Stimulated activated CD8-positive, alpha-beta memory T cell treated with anti-CD3 and anti-CD28 coated beads, Interleukin-12 subunit alpha, Interleukin-12 subunit beta, amount 100 ng/mL, for 1 hour (primary cell): Measurements from ENCODE around the gene SNX27.

Experiments used
- DNase-seq: peaks from one replicate; pipeline ENCODE4 v3.0.0-alpha.2; 2020; ENCODE audit warnings: low read depth

Gene SNX27

DNA sequence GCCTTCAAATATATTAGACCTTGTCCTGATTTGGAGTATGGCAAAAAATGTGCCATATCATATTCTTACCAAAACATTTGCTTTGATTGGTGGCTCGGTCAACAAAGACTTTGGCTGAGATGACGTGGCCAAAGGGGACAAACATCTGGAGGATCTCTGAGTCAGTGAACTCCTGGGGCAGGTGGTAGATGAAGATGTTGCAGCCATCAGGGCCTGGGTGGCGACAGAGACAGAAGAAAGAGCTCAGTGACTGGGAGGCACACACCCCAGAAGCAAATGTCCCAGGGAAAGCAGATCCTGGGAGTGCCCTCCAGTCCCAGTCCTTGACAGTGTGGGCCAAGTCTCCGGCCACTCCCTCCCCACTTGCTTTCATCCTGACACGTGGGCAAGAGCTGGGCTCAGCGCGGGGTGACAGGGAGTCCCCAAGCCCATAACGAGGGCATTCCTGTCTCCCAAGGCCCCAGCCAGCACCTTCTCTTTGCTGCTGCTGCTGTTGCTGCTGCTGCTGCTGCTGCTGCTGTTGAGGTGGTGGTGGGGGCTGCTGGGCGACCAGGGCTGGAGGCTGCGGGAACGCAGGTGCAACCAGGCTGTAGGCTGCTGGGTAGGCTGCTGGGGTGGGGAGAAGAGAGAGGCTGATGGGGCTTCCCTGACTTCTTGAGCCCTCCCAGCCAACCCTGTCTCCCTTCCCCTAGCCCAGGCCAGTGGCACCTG lies 94.1 kb downstream of the SNX27 start:
- DNase-seq = no peak

GRCh38 chr1:151706464-151707415 lies 94.9 kb downstream of the SNX27 start:
- no peak for DNase-seq

GRCh38 chr1:151707541-151708065 lies 95.8 kb downstream of the SNX27 start:
- no peak for DNase-seq

GRCh38 chr1:151708891-151709290 lies 97.0 kb downstream of the SNX27 start:
- DNase-seq = no peak

DNA sequence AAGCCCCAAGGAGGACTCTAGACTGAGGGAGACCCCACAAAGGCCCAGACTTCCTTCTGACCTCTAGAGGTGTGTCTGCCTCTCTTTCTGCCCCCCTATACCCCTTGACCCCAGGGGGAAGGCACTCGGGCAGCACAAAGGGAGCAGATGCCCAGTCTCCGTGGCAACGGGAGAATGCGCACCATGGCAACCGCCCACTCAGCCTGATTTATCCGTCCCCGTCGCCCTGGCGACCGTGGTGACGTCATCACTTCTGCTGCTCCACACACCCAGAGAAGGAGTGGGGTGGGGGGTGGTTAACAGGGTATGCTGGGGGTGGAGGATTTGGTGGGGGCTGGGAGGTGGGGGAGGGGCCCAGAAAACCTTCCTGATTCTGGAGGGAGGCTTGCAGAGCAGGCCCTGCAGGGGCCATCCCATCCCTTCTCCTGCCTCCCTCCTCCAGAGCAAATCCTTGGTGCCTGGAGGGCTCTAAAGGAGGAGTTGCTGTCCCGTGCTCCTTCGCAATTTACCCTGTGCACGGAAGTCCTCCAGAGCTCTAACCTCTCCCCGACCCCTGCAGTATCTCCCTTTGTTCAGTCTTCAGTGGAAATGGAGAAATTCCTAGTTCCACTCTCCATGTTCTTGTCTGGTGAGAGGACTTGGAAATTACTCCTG lies 98.5 kb downstream of the SNX27 start:
- DNase-seq = no peak

DNA sequence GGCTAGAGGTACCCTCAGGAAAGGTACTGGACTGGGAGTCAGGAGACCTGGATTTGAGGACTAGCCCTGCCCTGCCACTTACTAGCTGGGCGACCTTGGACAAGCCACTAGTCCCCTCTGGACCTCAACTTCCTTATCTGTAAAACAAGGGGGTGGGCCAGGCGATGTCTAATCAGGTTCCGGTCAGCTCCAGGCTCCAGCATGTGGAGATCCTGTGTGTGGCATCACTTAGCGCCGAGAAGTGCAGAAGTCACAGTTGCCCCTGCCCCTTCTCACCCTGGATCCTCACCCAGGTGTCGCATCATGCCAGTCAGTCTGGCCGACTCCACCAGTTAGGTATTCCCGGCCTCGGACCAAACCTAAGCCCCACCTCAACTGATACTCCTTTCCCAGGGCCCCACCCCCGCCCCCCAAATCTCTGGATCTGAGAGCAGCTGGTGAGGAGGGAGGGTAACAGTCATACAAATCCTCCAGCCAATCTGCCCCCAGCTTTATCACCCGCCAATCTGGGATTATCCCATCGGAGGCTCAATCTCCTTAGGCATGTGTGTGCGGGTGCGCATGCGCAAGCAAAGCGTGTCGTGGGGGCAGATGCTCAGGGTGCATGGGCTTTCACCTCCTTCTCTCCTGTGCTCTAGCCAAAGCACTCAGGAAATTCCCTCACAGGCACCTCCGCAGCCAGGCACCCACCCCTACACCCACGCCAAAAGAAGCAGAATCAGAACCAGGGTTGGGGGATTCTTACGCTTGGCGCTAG lies 99.4 kb downstream of the SNX27 start:
- no peak for DNase-seq

GRCh38 chr1:151711951-151712350 lies 100.1 kb downstream of the SNX27 start:
- no peak for DNase-seq

GRCh38 chr1:151713044-151713443 lies 101.2 kb downstream of the SNX27 start:
- DNase-seq = no peak

DNA sequence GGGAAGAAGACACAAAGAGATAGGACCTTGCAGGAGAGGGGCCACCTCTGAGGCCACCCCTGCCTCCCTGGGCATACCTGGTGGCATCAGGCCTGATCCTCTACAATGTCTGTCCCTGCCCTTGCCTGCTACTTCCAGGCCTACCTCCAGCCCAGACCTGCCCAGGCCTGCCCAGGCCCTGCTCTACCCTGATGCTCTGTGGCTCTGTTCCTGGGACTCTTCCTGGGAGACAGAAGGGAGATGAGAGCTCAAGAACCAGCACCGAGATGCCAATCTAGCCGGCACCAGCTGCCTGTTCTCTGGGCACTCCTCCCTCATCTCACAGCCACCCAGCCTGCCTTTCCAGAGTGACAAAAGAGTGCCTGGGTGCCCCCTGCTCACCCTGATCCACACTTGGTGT lies 102.0 kb downstream of the SNX27 start:
- no peak for DNase-seq

DNA sequence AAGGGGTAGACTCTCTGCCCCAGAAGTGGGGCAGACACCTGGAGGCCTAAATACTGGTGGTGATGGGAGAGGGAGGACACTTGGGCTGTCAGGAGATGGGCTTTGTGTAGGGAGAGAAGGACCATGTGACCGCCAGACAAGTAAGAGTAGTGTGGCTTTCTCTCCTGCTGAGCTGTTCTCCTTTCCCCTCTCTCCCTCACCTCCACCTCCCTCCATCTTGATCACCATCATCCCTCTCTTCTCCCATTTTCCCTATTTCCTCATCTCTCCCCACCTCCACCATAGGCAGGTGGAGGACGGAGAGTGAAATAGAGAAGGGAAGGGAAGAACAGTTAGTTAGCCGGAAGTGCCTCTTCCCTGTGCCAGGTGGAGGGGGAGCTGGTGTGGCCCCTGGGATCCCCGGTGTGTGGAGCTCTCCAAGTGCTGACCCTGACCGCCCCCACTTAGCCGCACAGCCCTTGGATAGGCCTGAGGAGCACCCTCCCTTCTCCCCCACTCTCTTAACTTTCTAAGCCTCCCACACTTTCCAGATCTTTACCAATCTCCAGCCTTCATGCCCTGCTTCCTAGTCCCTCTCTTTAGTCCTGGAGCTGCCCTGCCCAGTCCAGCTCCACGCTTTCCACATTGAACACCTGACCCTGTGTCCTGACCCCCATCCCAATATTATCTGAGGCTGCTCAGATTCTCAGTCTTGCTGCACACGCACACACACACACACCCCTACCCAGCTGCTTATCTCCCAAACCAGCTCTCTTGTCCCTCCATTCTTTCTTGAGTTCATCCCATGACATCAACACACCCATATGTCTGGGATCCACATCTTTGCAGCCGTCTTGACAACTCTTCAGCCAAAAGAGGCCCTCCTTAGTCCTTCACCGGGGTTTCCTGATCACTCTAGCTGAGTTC lies 103.2 kb downstream of the SNX27 start:
- DNase-seq = no peak

DNA sequence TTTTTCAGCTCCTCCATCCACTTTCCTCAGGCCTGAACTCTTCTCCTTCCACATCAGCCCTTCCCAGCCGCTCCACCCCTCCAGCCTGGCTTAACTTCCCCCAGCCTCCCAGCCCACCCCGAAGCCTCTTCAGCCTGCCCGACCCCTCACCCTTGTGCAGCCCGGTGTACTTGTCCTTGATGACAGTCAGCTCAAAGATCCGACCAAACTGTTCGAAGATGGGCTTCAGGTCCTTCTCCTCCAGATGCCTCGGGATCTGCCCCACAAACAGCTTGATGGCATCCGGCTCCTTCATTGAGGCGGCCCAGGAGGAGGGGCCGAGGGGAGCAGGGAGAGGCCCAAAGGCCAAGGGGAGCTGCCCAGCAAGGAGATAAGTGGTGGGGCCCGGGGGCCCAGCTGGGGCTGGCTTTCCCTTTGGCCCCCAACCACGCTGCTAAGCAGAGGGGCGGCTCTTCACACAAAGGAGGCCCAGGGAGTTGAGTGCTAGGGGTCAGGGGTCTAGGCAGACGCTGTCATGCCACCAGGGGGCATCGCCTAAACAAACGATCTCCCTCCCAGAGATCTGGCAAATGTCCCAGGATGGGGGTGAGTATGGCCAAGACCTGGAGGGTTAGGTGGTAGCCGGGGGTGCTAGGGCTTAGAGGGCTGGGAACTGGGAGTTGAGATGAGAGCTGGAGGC lies 104.0 kb downstream of the SNX27 start:
- DNase-seq = no peak

- DNase-seq = no peak
These were observed 104.5 kb downstream of the SNX27 start for GRCh38 chr1:151716405-151716762.

- no peak for DNase-seq
These were observed 105.2 kb downstream of the SNX27 start, which contains the start of gene CELF3 for GRCh38 chr1:151716771-151717631. Gene CELF3, minus strand, starts transcription at chr1:151716803. Its CDS starts 783 bp downstream, at chr1:151716020.

DNA sequence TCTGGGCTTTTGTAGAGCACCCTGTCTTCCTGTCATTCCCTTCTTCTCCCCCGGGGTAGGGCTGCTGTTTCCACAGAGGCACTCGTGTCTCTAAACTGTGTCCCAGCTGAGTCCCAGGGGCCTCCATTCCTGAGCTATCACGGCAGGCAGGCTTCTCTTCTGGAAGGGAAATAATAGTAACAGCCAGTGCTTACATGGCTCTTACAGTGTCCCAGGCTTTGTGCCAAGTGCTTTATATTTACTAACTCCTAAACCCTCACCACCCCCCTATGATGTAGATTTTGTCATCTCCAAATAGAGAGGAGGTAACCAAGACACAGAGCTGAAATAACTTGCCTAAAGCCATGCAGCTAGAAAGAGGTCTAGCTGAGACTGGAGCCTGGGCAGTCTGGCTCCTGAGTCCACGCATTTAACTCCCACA lies 106.2 kb downstream of the SNX27 start:
- no peak for DNase-seq

- DNase-seq = no peak
These were observed 106.8 kb downstream of the SNX27 start for GRCh38 chr1:151718666-151719065.

DNA sequence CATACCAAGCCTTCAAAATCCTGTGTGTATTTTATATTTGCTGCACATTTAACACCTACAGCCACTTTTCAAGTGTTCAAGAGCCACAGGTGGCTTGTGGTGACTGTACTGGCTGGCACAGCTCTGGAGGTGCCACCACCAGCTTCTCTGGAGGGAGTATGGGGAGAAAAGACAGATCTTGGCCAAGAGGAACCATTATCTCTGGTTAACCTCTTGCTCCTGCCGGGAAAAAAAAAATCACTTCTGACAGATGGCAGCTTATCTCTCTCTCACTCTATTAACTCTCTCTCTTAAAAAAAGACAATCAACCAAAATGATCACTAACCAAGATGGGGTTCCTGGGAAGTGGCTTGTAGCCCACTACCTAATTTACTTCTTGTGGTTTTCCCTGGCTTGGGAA lies 108.3 kb downstream of the SNX27 start:
- DNase-seq = no peak

GRCh38 chr1:151720554-151720953 lies 108.7 kb downstream of the SNX27 start:
- DNase-seq = no peak

- DNase-seq = no peak
These were observed 109.3 kb downstream of the SNX27 start, which contains the start of gene RIIAD1 for GRCh38 chr1:151720974-151721787. Gene RIIAD1, plus strand, starts transcription at chr1:151721522. Its CDS starts 15 bp downstream, at chr1:151721537.
